RPMI7951 (cell line): Measurements from ENCODE around the gene CETN1. TPM values are rescaled to one million over a fixed set of nuclear protein-coding genes. Genes with fewer than 3 reads are reported as not detected.

Experiments used
- DNase-seq: peaks from one replicate; pipeline ENCODE4 v3.0.0-alpha.2; 2012; ENCODE audit warnings: low read depth
- total RNA-seq: library from RNA; depleted of rRNA; stranded (reverse); fragments of >200 nt; shearing (Covaris generic); gene quantifications from 2 replicates; pipeline ENCODE4 v1.2.3, GENCODE V29; 2014; rRNA removed

Gene CETN1
- total RNA-seq: not detected in 2 replicates

DNA sequence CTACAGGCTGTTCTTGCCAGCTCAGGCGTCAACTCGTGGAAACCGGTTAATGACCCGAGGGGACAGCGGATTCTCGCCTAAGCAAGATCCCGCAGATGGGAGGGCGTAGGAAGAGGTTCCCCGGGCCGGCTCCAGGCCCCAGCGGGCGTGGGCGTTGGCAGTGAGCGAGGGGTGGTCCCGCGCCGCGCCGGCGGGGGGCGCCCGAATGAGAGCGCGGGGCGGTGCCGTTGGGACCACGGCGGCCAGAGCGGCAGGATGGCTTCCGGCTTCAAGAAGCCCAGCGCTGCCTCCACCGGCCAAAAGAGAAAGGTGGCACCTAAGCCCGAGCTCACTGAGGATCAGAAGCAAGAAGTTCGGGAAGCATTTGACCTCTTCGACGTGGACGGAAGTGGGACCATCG lies at the start of gene CETN1:
TSS of gene CETN1 (plus strand) at position 227 of the 400 bp plus-strand sequence. CDS start at position 256, 29 bp downstream.
- no peak for DNase-seq

DNA sequence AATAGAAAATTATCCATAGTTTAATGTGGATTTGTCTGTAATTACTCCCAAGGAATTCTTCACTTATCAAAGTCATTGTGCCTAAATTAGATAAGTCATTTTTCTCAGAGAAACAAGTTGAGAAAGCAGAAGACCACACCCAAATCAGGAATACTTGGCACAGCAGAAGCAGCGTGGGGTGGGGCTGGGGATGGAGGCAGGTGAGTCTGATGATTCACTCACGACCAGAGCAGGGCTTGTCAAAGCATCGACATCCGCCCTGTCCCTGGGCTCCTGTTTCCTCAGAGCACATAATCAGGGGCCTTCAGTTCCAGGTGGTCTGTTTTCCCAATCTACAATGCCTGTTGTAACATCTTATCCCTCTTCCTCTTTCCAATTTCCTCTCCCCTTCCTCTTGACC lies 48.2 kb upstream of the CETN1 start:
- no peak for DNase-seq

DNA sequence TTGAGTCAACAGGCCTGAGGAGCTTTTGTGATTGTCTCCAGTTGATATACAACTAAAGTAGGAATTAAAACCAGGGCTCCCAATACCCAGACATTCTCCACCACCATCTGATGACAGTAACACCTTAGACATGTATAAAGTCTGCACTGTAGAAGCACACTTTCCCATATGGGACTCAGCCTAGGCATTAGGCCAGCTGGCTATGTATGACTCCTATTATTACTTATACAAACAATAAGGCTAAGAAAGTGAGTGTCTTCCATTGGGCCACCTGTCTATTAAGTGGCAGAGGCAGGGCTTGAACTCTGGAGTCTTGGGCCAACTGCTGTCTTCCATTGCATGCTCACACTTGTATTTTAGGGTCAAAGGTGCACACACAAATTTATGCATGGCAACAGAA lies 47.5 kb upstream of the CETN1 start:
- no peak for DNase-seq

DNA sequence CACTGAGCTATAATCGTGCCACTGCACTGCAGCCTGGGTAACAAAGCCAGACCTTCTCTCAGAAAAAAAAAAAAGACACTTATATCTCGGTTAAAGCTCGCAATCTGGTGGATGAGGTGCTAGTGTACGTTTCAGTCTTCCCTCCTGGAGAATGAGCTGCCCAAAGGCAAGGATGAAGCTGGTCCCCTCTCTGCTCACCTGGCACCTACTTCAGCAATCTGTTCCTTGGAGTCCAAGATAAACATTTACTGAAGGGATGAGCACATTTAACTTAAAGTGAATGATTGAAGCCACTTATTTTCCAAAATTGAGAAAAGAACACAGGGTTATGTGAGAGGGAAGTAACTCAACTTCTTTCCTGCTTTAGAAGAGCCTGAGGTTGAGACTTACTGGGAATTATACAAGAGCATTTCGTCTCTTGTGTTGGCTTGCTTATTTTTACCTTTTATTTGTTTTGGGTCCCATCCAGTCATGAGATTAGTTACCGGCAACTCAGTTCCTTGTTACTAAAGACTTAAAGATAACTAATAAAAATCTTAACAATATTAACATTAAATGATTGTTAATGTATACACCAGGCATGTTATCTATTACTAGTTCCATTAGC lies 46.1 kb upstream of the CETN1 start:
- no peak for DNase-seq

- no peak for DNase-seq
Measured at GRCh38 chr18:543447-544078, 36.6 kb upstream of the CETN1 start.

DNA sequence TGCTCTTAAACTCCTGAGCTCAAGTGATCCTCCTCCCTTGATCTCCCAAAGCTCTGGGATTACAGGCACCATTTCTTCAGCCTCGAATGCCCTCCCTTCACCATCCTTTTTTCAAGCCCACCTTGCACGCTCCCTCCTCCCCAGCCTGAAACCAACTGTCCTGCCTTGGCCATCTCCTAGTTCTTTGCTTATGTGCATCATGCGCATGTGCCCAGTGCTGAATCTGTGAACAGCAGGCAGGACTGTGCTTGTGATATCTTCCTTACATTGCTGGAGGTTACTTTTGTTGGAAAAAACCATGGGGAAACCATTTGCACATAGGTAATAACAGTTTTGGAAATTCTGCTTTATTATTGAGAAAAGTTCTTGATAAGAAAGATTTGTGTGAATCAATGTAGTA lies 30.2 kb upstream of the CETN1 start:
- no peak for DNase-seq

DNA sequence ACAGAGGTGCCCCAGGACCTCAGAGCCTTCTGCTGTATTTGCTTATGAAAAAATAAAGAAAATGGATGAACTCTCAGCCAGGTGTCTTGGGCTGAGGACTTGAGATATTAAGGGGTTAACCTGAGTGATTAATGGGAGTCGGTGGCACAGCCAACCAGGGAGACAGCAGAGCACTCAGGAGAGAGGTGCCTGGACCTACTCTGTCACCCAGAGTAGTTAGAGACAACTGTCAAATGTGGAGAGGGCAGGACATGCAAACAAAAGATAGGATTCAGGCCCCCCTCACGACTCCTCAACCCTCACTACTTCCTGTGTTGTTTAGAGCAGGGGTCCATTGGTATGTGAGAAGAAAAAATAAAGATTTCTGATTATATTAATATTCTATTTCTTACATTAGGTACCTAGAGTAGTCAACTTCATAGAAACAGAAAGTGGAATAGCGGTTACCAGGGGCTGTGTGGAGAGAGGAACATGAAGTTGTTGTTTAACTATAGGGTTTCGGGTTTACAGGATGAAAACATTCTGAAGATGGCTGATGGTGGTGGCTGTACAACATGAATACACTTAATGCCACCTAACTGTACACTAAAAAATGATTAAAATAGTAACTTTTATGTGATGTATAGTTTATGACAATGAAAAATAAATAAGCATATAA lies 28.6 kb upstream of the CETN1 start:
- no peak for DNase-seq

- DNase-seq: peak; percentile 32
Measured at GRCh38 chr18:555705-556457, 24.3 kb upstream of the CETN1 start.

GRCh38 chr18:564708-565561 lies 15.2 kb upstream of the CETN1 start:
- DNase-seq: no peak

DNA sequence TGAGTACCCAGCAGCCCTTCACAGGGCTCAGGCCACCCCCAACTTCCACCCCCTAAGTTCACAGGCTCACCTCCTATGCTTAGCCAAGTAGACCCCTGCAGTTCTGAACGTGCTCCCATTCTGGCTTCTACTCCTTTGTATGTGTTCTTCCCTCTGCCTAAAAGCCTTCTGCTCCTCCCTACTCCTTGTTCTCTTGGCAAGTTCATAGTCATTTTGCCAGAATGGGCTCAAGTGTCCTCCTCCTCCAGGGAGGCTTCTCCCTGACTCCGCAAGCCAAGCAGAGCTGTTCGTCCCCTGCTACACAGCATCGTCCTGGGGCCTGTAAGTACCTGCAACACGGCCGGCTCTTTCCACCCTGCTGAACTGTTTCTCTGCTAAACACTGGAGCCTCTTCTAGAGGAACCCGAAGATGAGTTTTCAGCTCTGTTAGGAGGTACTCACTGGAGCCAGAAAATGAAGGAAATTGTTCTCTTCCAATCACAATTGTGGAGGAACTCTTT lies 14.6 kb upstream of the CETN1 start:
- no peak for DNase-seq

- no peak for DNase-seq
Measured at GRCh38 chr18:567122-567521, 13.1 kb upstream of the CETN1 start.

GRCh38 chr18:568731-569130 lies 11.4 kb upstream of the CETN1 start:
- DNase-seq: peak; percentile 25

DNA sequence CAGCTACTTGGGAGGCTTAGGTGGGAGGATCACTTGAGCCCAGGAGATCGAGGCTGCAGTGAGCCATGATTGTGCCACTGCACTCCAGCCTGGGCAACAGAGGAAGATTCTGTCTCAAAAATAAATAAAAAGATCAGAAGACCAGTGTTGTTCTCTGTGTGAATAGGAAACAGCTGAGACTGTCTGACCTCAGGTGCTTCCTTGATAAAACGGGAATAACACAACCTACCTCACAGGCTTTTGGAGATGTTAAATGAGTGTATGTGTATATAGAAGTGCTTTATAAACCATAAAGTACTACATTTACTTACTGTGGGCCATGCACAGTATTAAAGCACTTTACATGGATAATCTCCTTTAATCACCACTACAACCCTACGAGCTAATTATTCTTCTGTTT lies 9.9 kb upstream of the CETN1 start:
- DNase-seq: no peak

DNA sequence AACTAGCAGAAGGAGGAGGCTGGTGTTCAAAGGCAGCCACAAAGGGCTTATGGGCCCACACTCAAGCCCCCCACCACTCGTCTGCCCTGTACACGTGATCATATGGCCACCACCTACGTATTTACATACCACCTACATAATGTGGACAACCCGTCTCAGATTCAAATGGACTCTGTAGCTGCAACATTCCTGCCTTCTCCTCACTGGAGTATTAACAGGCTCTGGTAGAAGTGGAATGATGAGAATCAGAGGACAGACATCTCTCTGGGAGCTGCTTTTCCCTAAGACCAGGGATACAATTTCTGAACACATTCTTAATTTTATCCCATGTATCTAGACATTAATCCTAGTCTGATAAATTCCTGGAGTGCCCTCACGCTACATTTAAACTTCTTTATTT lies 9.5 kb upstream of the CETN1 start:
- DNase-seq: no peak

DNA sequence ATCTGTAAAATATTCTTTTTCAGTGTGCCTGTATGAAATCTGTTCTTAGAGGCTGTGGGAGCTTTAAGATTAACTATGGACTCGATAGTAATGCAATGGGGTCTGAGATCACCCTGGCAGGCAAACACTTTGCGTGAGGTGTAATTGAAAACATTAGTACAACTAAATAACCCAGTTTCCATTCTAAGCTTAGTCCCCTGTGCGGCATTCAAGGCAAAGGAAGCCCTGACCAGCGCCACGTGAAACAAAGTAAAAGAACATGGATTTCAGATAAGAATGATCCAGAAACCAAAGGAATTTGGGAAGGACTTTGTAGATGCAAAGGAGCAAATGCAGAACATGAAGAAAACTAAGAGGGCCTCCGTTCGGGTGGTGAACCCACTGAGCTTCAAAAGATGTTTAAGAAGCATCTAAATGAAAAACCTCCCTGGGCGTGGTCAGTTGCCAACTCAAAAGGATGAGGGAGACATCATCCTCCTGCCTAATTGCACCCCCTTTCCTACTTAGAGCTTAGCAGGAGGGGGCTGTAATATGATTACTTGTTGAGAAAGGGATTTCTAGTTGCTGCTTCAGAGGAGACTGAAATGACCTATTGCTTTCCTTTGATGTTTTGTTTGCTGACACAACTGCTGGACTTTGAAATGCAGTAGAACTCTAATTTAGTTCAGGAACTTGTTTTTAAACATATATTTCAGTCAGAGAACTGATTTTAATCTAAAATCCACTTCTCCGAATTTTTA lies 7.9 kb upstream of the CETN1 start:
- DNase-seq: no peak

DNA sequence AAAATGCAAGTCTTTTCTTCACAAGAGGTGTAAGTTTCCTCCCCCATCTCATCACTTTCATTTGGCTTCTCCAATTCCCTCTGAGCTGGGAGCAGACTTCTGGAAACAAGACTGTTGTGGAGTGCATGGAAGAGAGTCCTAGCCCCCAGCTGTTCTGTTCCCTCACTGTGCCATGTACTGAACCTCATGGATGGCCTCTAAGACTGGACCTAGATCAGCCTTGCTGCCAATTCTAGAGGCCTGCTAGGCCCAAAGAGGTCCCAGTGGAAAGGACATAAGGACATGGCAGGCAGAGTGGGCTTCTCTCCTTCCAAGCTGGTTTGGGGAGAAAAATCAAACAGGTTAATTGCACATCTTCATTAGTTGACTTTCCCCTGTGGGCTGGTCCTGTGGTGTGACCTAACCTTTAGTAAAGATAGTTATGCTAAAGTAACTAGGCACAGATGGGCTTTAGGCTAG lies 7.3 kb upstream of the CETN1 start:
- no peak for DNase-seq

DNA sequence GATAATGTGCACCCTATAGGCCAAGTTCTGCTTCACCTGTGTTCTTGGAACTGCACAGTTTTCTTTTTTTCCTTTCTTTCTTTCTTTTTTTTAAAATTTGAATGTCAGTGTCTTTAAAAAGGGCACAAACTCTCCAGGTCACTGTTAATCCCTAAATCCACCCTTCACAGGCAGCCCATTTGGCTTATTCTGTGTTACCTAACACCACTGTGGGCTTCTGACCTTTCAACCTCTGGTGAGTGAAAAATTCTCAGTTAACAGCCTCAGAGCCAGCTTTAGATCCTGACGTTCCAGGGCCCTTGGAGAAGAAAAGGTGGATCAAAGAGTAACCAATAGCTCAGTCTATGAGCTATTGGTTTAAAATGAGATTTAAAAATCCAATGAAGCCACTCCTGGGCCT lies 6.8 kb upstream of the CETN1 start:
- DNase-seq: no peak

- DNase-seq: no peak
Measured at GRCh38 chr18:574149-574860, 5.9 kb upstream of the CETN1 start.

GRCh38 chr18:574865-575645 lies 5.1 kb upstream of the CETN1 start:
- no peak for DNase-seq
